ENCODE measurements around the gene CD163. TPM values are rescaled to one million over a fixed set of nuclear protein-coding genes. Genes with fewer than 3 reads are reported as not detected.
A peak's percentile ranks its signal among the peaks of the same experiment; 100 is the strongest.

The CD163 gene
- total RNA-seq, 1 donor = not detected

DNA sequence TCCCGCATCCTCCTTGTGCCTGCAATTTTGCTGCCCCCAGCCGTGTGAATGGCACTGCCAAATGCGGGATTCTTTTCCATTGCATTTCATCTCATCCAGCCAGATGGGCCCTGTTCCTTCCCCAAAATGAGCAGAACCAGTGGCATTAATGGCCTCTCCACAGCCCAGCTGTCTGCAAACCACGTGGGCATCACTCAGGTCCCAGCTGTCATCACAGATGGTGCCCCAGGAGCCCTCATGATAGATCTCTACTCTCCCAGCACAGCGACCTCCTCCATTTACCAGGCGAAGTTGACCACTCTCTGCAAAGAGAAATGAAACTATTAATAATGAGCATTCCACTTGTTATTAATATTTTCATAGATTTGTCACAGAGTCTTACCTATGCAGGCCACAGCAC, 17.1 kb downstream of the CD163 start:
- no peak for DNase-seq (ENCODE audit: low read depth)
- TF ChIP-seq, protein P1, sequence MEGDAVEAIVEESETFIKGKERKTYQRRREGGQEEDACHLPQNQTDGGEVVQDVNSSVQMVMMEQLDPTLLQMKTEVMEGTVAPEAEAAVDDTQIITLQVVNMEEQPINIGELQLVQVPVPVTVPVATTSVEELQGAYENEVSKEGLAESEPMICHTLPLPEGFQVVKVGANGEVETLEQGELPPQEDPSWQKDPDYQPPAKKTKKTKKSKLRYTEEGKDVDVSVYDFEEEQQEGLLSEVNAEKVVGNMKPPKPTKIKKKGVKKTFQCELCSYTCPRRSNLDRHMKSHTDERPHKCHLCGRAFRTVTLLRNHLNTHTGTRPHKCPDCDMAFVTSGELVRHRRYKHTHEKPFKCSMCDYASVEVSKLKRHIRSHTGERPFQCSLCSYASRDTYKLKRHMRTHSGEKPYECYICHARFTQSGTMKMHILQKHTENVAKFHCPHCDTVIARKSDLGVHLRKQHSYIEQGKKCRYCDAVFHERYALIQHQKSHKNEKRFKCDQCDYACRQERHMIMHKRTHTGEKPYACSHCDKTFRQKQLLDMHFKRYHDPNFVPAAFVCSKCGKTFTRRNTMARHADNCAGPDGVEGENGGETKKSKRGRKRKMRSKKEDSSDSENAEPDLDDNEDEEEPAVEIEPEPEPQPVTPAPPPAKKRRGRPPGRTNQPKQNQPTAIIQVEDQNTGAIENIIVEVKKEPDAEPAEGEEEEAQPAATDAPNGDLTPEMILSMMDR (IDR thresholded peaks at IDR 0.05; ENCODE audit: insufficient read depth, low read length) = no peak
- H3K4me3 ChIP-seq (ENCODE audit: low read depth, low read length) = no peak overlapping the region

DNA sequence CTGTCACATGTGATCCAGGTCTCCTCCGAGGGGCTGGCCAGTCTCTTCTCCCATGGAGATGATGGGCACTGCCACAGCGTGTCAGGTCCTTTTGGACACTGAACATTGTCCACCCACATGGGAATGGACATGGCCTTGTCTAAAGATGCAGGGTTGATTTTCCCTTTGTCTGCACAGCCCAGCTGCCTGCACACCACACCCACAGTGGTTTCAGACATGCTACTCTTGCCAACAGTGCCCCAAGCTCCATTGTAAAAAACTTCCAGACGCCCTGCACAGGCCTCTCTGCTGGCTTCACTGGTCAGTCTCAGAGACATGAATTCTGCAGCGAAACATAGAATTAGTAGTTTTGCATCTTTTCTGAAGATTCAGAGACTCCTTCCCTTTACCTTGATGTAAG, 18.5 kb downstream of the CD163 start:
- no peak overlapping the region for H3K4me3 ChIP-seq (ENCODE audit: low read depth, low read length)
- TF ChIP-seq, protein P1 (IDR thresholded peaks at IDR 0.05; ENCODE audit: insufficient read depth, low read length) = no peak
- DNase-seq (ENCODE audit: low read depth) = no peak

DNA sequence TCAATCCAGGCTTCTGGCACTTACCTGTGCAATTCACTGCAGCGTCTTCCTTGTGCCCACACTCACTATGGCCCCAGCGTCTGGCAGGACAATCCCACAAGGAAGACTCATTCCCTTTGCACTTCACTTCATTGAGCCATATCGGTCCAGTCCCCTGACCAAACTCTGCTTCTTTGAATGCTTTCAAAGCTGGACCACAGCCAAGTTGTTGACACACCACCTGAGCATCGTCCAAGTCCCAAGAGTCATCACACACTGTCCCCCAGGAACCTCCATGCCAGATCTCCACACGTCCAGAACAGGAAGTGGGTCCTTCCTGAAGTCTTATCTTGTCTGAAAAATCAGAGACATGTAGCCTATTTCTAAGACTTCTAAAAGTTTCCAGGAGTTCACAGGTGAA, 20.2 kb downstream of the CD163 start:
- TF ChIP-seq, protein P1 (IDR thresholded peaks at IDR 0.05; ENCODE audit: insufficient read depth, low read length) = no peak
- DNase-seq (ENCODE audit: low read depth) = no peak
- no peak overlapping the region for H3K4me3 ChIP-seq (ENCODE audit: low read depth, low read length)

DNA sequence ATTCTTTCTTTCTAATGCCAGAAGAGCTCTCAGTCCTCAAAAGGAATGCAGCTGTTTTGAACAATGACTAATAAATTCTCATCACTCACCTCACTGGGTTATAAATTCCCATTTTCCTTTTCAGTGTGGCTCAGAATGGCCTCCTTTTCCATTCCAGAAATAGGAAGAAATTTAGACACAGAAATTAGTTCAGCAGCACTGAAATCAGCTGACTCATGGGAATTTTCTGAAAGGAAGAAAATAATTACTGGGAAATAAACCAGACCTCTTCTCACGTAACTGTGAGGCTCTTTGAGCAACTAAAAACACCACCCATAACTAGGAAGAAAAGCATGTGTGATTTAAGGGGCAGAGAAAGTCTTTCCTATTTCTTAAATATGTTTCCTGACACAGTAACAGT, 23.8 kb downstream of the CD163 start:
- H3K4me3 ChIP-seq (ENCODE audit: low read depth, low read length) = no peak overlapping the region
- peak; percentile 28 for DNase-seq (ENCODE audit: low read depth)
- TF ChIP-seq, protein P1 (IDR thresholded peaks at IDR 0.05; ENCODE audit: insufficient read depth, low read length) = no peak

DNA sequence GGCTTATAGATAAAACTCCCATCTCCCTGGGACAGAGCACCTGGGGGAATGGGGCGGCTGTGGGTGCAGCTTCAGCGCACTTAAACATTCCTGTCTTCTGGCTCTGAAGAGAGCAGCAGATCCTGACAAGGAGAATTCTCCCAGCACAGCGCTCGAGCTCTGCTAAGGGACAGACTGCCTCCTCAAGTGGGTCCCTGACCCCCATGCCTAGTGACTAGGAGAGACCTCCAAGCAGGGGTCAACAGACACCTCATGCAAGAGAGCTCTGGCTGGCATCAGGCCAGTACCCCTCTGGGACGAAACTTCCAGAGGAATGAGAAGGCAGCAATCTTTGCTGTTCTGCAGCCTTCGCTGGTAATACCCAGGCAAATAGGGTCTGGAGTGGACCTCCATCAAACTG, 31.5 kb downstream of the CD163 start:
- no peak overlapping the region for H3K4me3 ChIP-seq (ENCODE audit: low read depth, low read length)
- DNase-seq (ENCODE audit: low read depth) = no peak
- TF ChIP-seq, protein P1 (IDR thresholded peaks at IDR 0.05; ENCODE audit: insufficient read depth, low read length) = no peak

DNA sequence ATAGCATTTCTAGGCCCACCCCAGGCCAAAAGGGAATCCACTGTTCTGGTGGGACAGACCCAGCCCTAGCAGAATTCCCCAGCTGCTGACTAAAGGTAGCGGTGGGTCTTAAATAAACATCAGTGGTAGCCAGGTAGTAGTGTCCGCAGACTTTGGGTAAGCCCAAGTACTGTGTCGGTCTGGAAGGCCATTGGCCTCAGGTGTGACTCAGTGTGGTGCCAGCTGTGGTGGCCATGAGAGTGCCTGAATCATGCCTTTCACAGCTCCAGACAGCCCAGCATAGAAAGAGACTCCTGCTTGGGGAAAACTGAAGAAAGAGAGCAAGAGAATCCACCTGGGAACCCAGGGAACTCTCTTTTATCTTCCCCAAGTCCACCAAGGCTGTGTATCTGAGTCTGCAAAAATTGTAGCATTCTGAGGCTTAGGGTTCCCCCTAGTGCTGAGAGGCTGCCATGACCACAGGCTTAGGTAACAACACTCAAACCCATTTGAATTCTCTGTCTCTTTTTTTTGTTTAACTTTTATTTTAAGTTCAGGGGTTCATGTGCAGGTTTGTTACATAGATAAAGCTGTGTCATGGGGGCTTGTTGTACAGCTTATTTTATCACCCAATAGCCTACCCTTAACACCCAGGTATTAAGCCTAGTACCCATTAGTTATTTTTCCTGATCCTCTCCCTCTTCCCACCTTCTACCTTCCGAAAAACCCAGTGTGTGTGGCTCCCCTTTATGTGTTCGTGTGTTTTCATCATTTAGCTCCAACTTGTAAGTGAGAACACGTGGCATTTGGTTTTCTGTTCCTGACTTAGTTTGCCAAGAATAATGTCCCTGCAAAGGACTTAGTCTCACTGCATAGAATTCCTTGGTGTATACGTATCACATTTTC, 43.0 kb downstream of the CD163 start:
- peak; percentile 70 for DNase-seq (ENCODE audit: low read depth)
- no peak overlapping the region for H3K4me3 ChIP-seq (ENCODE audit: low read depth, low read length)
- TF ChIP-seq, protein P1 (IDR thresholded peaks at IDR 0.05; ENCODE audit: insufficient read depth, low read length) = peak; percentile 96

Data from fibroblast of the aortic adventitia (primary cell).